GM11168 (cell line): ENCODE data around the gene MED27.

Experiments
- in situ Hi-C: fragments of 300-500 bp; cut with MboI; formaldehyde crosslinking; loops from one replicate; pipeline ENCODE4 v1.12.0; 2022; ENCODE audit warnings: low sequenced_read_pairs; ENCODE audit not compliant: unreplicated experiment

The MED27 gene

GRCh38 chr9:131977109-131977838 is 102.4 kb downstream of the MED27 start:
- in situ Hi-C loops, result no loop called here

- in situ Hi-C loops, result no loop called here
Measured at GRCh38 chr9:131976157-131977108, 103.2 kb downstream of the MED27 start.

GRCh38 chr9:131972889-131973288 is 106.8 kb downstream of the MED27 start:
- in situ Hi-C loops, result no loop called here

- in situ Hi-C loops, result no loop called here
Measured at GRCh38 chr9:131971482-131972074, 108.1 kb downstream of the MED27 start.

- in situ Hi-C loops, result no loop called here
Measured at GRCh38 chr9:131969469-131969989, 110.1 kb downstream of the MED27 start.

- in situ Hi-C loops, result no loop called here
Measured at GRCh38 chr9:131968632-131969031, 111.0 kb downstream of the MED27 start.

GRCh38 chr9:131965841-131966240 is 113.8 kb downstream of the MED27 start:
- in situ Hi-C loops, result no loop called here

GRCh38 chr9:131965103-131965502 is 114.6 kb downstream of the MED27 start:
- in situ Hi-C loops, result no loop called here

- in situ Hi-C loops, result no loop called here
Measured at GRCh38 chr9:131963072-131964030, 116.3 kb downstream of the MED27 start.

GRCh38 chr9:131961496-131961880 is 118.2 kb downstream of the MED27 start:
- in situ Hi-C loops, result no loop called here

- in situ Hi-C loops, result no loop called here
Measured at GRCh38 chr9:131960851-131961495, 118.7 kb downstream of the MED27 start.

GRCh38 chr9:131960311-131960710 is 119.4 kb downstream of the MED27 start:
- in situ Hi-C loops, result no loop called here

- in situ Hi-C loops, result no loop called here
Measured at GRCh38 chr9:131959887-131960286, 119.8 kb downstream of the MED27 start.

- in situ Hi-C loops, result no loop called here
Measured at GRCh38 chr9:131959056-131959455, 120.6 kb downstream of the MED27 start.

GRCh38 chr9:131954299-131954698 is 125.4 kb downstream of the MED27 start:
- in situ Hi-C loops, result no loop called here

- in situ Hi-C loops, result no loop called here
Measured at GRCh38 chr9:131951905-131952304, 127.8 kb downstream of the MED27 start.

GRCh38 chr9:131951155-131951554 is 128.5 kb downstream of the MED27 start:
- in situ Hi-C loops, result no loop called here

- in situ Hi-C loops, result no loop called here
Measured at GRCh38 chr9:131950487-131950886, 129.2 kb downstream of the MED27 start.

- in situ Hi-C loops, result no loop called here
Measured at GRCh38 chr9:131946180-131946579, 133.5 kb downstream of the MED27 start.
